ENCODE measurements around the gene FTO. TPM values are rescaled to one million over a fixed set of nuclear protein-coding genes. Genes with fewer than 3 reads are reported as not detected.

The FTO gene
- total and polyA plus RNA-seq, 2 of the 13 experiments (the other 11 are each of a cell fraction or from before 2014, with no cell fraction given), result 41.6 to 55.8 TPM

GRCh38 chr16:54176376-54176901, 472.5 kb downstream of the FTO start (continued):
- TF ChIP-seq PAXIP1 (CRISPR knock-in tag; conservative IDR thresholded peaks at IDR 0.05), result peak; percentile 96
- no peak for TF ChIP-seq ZNF589 (CRISPR knock-in tag; conservative IDR thresholded peaks at IDR 0.05)
- TF ChIP-seq SUZ12 (IDR thresholded peaks at IDR 0.05; ENCODE audit: low read depth, low read length), result no peak
- TF ChIP-seq MTF2 (CRISPR knock-in tag; IDR thresholded peaks at IDR 0.05; ENCODE audit: borderline replicate concordance), result peak; percentile 92
- peak; percentile 71 for TF ChIP-seq ZNF121 (CRISPR knock-in tag; IDR thresholded peaks at IDR 0.05)
- no peak; the same call in 1 of the 2 replicates for TF ChIP-seq KLF15 (CRISPR knock-in tag; IDR thresholded peaks at IDR 0.05; ENCODE audit: borderline replicate concordance)
- peak; percentile 86 for TF ChIP-seq ZNF746 (CRISPR knock-in tag; IDR thresholded peaks at IDR 0.05)
- TF ChIP-seq ZNF720 (CRISPR knock-in tag; IDR thresholded peaks at IDR 0.05), result no peak
- peak; percentile 31; the same call in 1 of the 2 replicates for TF ChIP-seq BCL3 (CRISPR knock-in tag; IDR thresholded peaks at IDR 0.05)
- peak; percentile 68; the same call in 1 of the 2 replicates for TF ChIP-seq ZNF230 (CRISPR knock-in tag; IDR thresholded peaks at IDR 0.05)
- TF ChIP-seq CSRNP1 (CRISPR knock-in tag; IDR thresholded peaks at IDR 0.05), result peak; percentile 86; the same call in 1 of the 2 replicates
- TF ChIP-seq AKAP8 (CRISPR knock-in tag; IDR thresholded peaks at IDR 0.05), result no peak; the same call in 1 of the 2 replicates
- TF ChIP-seq ZNF513 (CRISPR knock-in tag; conservative IDR thresholded peaks at IDR 0.05), result no peak
- TF ChIP-seq DNMT1 (CRISPR knock-in tag; IDR thresholded peaks at IDR 0.05), result peak; percentile 72; the same call in 1 of the 2 replicates
- TF ChIP-seq ZFX (CRISPR knock-in tag; IDR thresholded peaks at IDR 0.05; ENCODE audit: low read depth), result peak; percentile 92
- TF ChIP-seq YEATS4 (CRISPR knock-in tag; IDR thresholded peaks at IDR 0.05; ENCODE audit: borderline replicate concordance), result peak; percentile 95
- TF ChIP-seq PHF21A (CRISPR knock-in tag; IDR thresholded peaks at IDR 0.05), result peak; percentile 92
- TF ChIP-seq NCOA1 (CRISPR knock-in tag; IDR thresholded peaks at IDR 0.05), result peak; percentile 100
- TF ChIP-seq POGZ (CRISPR knock-in tag; IDR thresholded peaks at IDR 0.05), result peak; percentile 93
- TF ChIP-seq MBNL3 (CRISPR knock-in tag; conservative IDR thresholded peaks at IDR 0.05), result no peak
- no peak for TF ChIP-seq FLYWCH1 (CRISPR knock-in tag; IDR thresholded peaks at IDR 0.05)
- TF ChIP-seq ZSCAN20 (CRISPR knock-in tag; IDR thresholded peaks at IDR 0.05; ENCODE audit: borderline replicate concordance), result no peak
- peak; percentile 23; the same call in 1 of the 2 replicates for TF ChIP-seq ZNF253 (CRISPR knock-in tag; IDR thresholded peaks at IDR 0.05; ENCODE audit: borderline replicate concordance)
